Hindlimb muscle (tissue), 1 donor: ENCODE results near the gene RTN4RL2. TPM values are rescaled to one million over a fixed set of nuclear protein-coding genes. Genes with fewer than 3 reads are reported as not detected.

Experiments used
- DNase-seq: peaks from one replicate; pipeline ENCODE4 v3.0.0-alpha.2; 2013
- polyA plus RNA-seq: library from polyadenylated mRNA; unstranded; fragments of 120-200 nt; gene quantifications from one replicate; pipeline ENCODE4 v1.2.1, GENCODE V29; 2013; ENCODE audit not compliant: insufficient read length

RTN4RL2 gene
- polyA plus RNA-seq, 1 donor: 47.3 TPM

- no peak for DNase-seq
Measured at GRCh38 chr11:57500926-57501325, 40.6 kb downstream of the RTN4RL2 start.

GRCh38 chr11:57501953-57502352, 41.6 kb downstream of the RTN4RL2 start:
- no peak for DNase-seq

- no peak for DNase-seq
Measured at GRCh38 chr11:57502376-57502775, 42.0 kb downstream of the RTN4RL2 start.

DNA sequence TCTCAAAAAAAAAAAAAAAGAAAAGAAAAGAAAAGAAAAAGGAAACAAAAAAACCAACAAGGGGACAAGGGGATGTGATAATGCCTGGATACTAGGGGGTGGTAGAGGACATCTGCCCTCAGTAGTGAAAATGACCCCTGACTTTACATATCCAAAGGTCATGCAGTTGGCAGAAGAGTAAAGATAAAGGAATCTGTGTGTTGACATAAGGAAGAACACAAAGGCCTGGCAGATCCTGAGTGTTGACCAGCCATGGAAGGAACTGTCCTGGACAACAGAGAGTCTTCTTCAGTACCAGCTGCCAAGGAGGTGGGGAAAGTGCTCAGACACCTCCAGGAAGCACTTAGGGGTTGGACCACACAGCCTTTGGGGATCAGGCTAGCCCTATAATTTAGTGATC, 42.5 kb downstream of the RTN4RL2 start:
- no peak for DNase-seq

- DNase-seq: no peak
Measured at GRCh38 chr11:57504511-57504910, 44.2 kb downstream of the RTN4RL2 start.

DNA sequence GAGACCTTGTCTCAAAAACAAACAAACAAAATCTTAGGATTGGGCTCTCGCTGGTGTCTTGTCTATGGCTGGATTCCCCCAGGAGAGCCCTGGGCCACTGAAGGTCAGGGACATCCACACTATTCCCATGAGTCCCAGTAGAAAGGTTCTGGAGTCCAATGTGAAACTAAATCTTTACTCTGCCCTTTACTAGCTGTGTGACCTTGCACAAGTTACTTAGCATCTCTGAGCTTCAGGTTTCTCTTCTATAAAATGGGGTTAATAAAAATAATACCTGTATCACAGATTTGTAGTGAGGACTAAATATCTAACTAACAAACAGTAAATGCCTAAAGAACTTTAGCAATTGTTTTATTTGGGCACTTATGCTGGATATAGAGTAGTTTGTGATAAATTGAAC, 46.2 kb downstream of the RTN4RL2 start:
- DNase-seq: no peak

- no peak for DNase-seq
Measured at GRCh38 chr11:57508341-57509170, 48.2 kb downstream of the RTN4RL2 start.

- no peak for DNase-seq
Measured at GRCh38 chr11:57511741-57512430, 51.6 kb downstream of the RTN4RL2 start.

- no peak for DNase-seq
Measured at GRCh38 chr11:57512646-57513451, 52.5 kb downstream of the RTN4RL2 start.

DNA sequence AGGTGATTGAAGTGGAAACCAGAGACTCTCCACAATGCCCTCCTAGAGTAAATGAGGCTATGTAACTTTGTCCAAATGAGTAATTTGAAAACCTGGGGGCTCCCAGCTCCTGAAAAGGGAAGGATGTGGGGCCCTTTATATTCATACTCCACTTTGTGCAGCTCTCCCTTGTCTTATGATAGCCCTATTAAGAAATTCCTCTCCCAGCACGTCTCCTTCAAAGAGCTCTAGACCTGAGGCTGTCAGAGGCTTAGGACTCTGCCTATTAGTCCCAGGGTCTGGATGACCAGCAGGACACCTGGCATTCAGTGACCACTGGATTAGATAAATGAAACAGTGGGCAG, 53.1 kb downstream of the RTN4RL2 start:
- DNase-seq: no peak

DNA sequence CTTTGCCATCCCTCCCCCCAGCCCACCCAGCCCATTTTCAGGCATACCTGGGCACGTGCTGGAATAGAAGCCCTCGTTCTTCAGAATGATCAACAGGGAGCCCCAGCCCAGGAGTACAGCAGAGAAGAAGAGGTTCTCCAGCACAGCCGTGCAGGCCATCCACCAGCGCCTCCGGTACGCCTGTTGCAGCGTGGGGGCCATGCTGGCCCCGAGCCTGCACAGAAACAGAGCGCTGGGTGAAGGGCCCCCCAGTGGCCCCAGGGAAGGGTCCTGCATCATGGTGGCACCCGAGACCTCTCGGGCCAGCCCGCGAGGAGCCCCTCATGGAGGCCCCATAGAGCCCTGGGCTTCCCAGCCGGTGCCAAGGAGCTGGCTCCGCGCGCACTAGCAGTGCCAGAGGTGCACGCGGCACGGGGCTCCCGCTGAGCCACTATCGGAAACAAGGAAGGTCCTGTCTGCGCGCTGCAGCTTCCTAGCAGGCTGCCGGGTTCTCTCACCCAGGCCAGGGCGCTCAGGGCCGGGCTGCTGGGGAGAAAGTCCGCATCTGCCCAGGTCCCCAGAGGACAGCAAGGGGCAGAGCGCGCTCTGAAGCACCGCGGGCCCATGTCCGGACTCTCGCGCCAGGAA, 53.7 kb downstream of the RTN4RL2 start:
- no peak for DNase-seq

GRCh38 chr11:57514538-57515331, 54.4 kb downstream of the RTN4RL2 start:
- no peak for DNase-seq

DNA sequence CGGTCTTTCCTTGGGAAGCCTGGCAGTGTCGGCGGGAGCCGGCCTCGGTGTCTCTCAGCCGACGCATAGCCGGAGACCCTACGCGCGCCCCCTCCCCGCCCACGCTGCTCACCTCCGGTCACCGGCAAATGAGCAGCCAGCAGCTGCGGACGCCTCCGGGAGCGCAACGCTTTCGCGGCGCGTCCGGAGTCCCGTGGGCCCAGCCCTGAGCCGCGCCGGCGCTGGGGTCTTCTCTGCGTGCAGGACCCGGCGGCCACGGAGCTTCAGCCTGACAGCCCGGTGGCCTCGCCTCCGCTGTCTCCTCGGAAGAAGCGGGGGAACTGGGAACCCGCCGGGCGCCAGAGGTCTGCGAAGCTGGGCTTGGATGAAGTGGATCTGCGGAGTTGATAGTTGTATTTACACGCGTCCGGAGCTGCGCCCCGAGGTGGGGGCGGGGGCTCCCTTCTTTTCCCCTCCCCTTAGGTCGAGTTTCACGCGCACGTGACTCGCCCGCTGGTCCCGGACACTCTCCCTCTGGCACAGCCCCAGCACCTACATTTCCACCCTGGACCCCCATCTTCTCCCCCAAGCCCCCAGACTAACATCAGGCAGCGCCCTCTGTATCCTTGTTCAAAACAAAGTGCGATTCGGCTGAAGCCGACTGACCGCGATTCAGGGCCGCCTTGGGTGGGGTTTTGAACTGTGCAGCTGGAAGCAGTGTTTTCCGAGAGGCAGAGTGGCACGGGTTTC, 55.2 kb downstream of the RTN4RL2 start, which contains the start of gene SLC43A1:
SLC43A1 (minus strand) TSS at position 371 of the 729 bp plus-strand sequence. CDS start 1,591 bp downstream, outside the sequence.
- DNase-seq: peak; percentile 64

- DNase-seq: no peak
Measured at GRCh38 chr11:57516061-57516443, 55.7 kb downstream of the RTN4RL2 start.

- no peak for DNase-seq
Measured at GRCh38 chr11:57521116-57521515, 60.8 kb downstream of the RTN4RL2 start.

- DNase-seq: no peak
Measured at GRCh38 chr11:57523419-57523818, 63.1 kb downstream of the RTN4RL2 start.

Other genes with a start within 250 kb of the RTN4RL2 start
- gene APLNR, start 223.3 kb upstream of the RTN4RL2 start, polyA plus RNA-seq: 110 TPM
- gene TNKS1BP1, start 135.6 kb upstream of the RTN4RL2 start, polyA plus RNA-seq: 144 TPM
- 90.6 TPM for gene SSRP1, start 124.6 kb upstream of the RTN4RL2 start, polyA plus RNA-seq
- 4.2 TPM for gene P2RX3, start 122.2 kb upstream of the RTN4RL2 start, polyA plus RNA-seq
- gene PRG3, start 79.4 kb upstream of the RTN4RL2 start, polyA plus RNA-seq: 0.23 TPM
- 0.62 TPM for gene PRG2, start 69.9 kb upstream of the RTN4RL2 start, polyA plus RNA-seq
- 24.7 TPM for gene SLC43A3, start 33.4 kb upstream of the RTN4RL2 start, polyA plus RNA-seq
- 19.3 TPM for gene SLC43A1, start 55.2 kb downstream of the RTN4RL2 start, polyA plus RNA-seq
- 32.9 TPM for gene TIMM10, start 70.2 kb downstream of the RTN4RL2 start, polyA plus RNA-seq
- gene SMTNL1, start 77.1 kb downstream of the RTN4RL2 start, polyA plus RNA-seq: 148 TPM
- 26.6 TPM for gene UBE2L6, start 107.1 kb downstream of the RTN4RL2 start, polyA plus RNA-seq
- 109 TPM for gene SERPING1, start 137.2 kb downstream of the RTN4RL2 start, polyA plus RNA-seq
- 1.9 TPM for gene YPEL4, start 189.4 kb downstream of the RTN4RL2 start, polyA plus RNA-seq
- gene CLP1, start 197.2 kb downstream of the RTN4RL2 start, polyA plus RNA-seq: 8.7 TPM
- gene ZDHHC5, start 207.6 kb downstream of the RTN4RL2 start, polyA plus RNA-seq: 31.9 TPM